H1 (cell line): ENCODE measurements around the gene SREK1IP1. TPM values are rescaled to one million over a fixed set of nuclear protein-coding genes. Genes with fewer than 3 reads are reported as not detected.

ENCODE experiments used
- CTCF ChIA-PET: fragments of 300-600 bp; sonication (Branson Sonifier 250); formaldehyde crosslinking; loops from one replicate; lab custom pipeline; 2021; ENCODE audit not compliant: partially characterized antibody; lab: Charles Lee
- POLR2A ChIA-PET: fragments of 300-600 bp; sonication (Branson Sonifier 250); formaldehyde crosslinking; loops from one replicate; lab custom pipeline; 2021; ENCODE audit warnings: inconsistent platforms; ENCODE audit not compliant: partially characterized antibody; lab: Charles Lee
- DNase-seq, 2 experiments: peaks; one replicate each; pipeline versions ENCODE4 v3.0.0 to v3.0.0-alpha.2; 2010 to 2022; ENCODE audit warnings: low spot score in 2 of 2, low read depth in 1 of 2, mixed read lengths in 1 of 2
- FAIRE-seq: peaks from 2 replicates; lab custom pipeline; 2011; peaks lifted over from hg19 to GRCh38; lab: Jason Lieb, UNC
- H2AFZ ChIP-seq: 2 replicates; pipeline ENCODE4 v1.8.1; 2012; ENCODE audit warnings: low read length, inconsistent platforms
- H2AK5ac ChIP-seq: 2 replicates; pipeline ENCODE4 v1.6.1; 2013; ENCODE audit warnings: low read depth, low read length
- H2BK120ac ChIP-seq: replicated peaks from 2 replicates; pipeline ENCODE3; 2013; ENCODE audit warnings: low read depth, low read length, inconsistent platforms
- H2BK12ac ChIP-seq: 2 replicates; pipeline ENCODE4 v1.6.1; 2013; ENCODE audit warnings: low read depth, low read length
- H2BK15ac ChIP-seq: 2 replicates; pipeline ENCODE4 v1.6.1; 2013; ENCODE audit warnings: low read length
- H2BK20ac ChIP-seq: 2 replicates; pipeline ENCODE4 v1.6.1; 2013; ENCODE audit warnings: low read length
- H2BK5ac ChIP-seq: 2 replicates; pipeline ENCODE4 v1.6.1; 2013; ENCODE audit warnings: low read depth, low read length
- H3K14ac ChIP-seq: 2 replicates; pipeline ENCODE4 v1.6.1; 2013; ENCODE audit warnings: inconsistent platforms; ENCODE audit not compliant: insufficient read length
- H3K18ac ChIP-seq: 2 replicates; pipeline ENCODE4 v1.6.1; 2013; ENCODE audit warnings: low read length; ENCODE audit errors: extremely low read depth
- H3K23ac ChIP-seq: 2 replicates; pipeline ENCODE4 v1.6.1; 2013; ENCODE audit warnings: inconsistent platforms; ENCODE audit not compliant: insufficient read length
- H3K23me2 ChIP-seq: 2 replicates; pipeline ENCODE4 v1.6.1; 2013; ENCODE audit warnings: low read depth, low read length
- H3K27ac ChIP-seq: 2 replicates; pipeline ENCODE4 v1.6.1; 2011; ENCODE audit warnings: low read depth, low read length, inconsistent platforms
- H3K27me3 ChIP-seq, 4 experiments: replicated peaks in 1 of 4; 1 replicate in 1 of 4; 2 replicates in 3 of 4; pipeline versions ENCODE4 v1.6.1 to v1.8.1; 2011 to 2013; ENCODE audit warnings: low read length in 3 of 4, mild to moderate bottlenecking in 3 of 4, inconsistent platforms in 2 of 4, mixed read lengths in 2 of 4, moderate library complexity in 1 of 4; ENCODE audit not compliant: control insufficient read depth in 3 of 4, insufficient read depth in 3 of 4; ENCODE audit errors: extremely low read depth in 1 of 4
- H3K36me3 ChIP-seq, 4 experiments: 2 replicates each; pipeline versions ENCODE4 v1.6.1 to v1.8.1; 2011 to 2013; ENCODE audit warnings: mild to moderate bottlenecking in 4 of 4, low read length in 3 of 4, moderate library complexity in 2 of 4, control low read depth in 1 of 4, inconsistent platforms in 1 of 4; ENCODE audit not compliant: insufficient read depth in 4 of 4, control insufficient read depth in 2 of 4
- H3K4ac ChIP-seq: replicated peaks from 2 replicates; pipeline ENCODE3; 2013; ENCODE audit warnings: low read length, low read depth, mixed read lengths, inconsistent platforms; ENCODE audit not compliant: insufficient read length
- H3K4me1 ChIP-seq, 4 experiments: replicated peaks in 1 of 4; 1 replicate in 1 of 4; 2 replicates in 3 of 4; pipeline versions ENCODE4 v1.6.1 to v1.8.1; 2011 to 2013; ENCODE audit warnings: low read length in 3 of 4, inconsistent platforms in 2 of 4, mixed read lengths in 1 of 4; ENCODE audit not compliant: insufficient read depth in 4 of 4, control insufficient read depth in 3 of 4
- H3K4me2 ChIP-seq, 2 experiments: 2 replicates each; pipeline versions ENCODE4 v1.6.1 to v1.8.1; 2011 to 2013; ENCODE audit warnings: low read depth in 2 of 2, low read length in 2 of 2, control low read depth in 1 of 2, inconsistent platforms in 1 of 2, mild to moderate bottlenecking in 1 of 2; ENCODE audit not compliant: insufficient read depth in 1 of 2
- H3K4me3 ChIP-seq, 4 experiments: fragments of 200-600, 300-600 bp in 1 of 4; sonication (generic), shearing (Covaris generic), sonication (Bioruptor Twin) in 1 of 4; 2 replicates each; pipeline versions ENCODE4 v1.5.1 to v1.8.1; 2011 to 2016; ENCODE audit warnings: low read length in 4 of 4, low read depth in 3 of 4, control low read depth in 2 of 4, inconsistent platforms in 2 of 4, mild to moderate bottlenecking in 2 of 4, mixed read lengths in 1 of 4, moderate library complexity in 1 of 4; ENCODE audit not compliant: insufficient read depth in 2 of 4; ENCODE audit errors: extremely low read depth in 1 of 4
- H3K56ac ChIP-seq: replicated peaks from 2 replicates; pipeline ENCODE3; 2013; ENCODE audit warnings: low read depth, mild to moderate bottlenecking, mixed read lengths, low read length, inconsistent platforms; ENCODE audit not compliant: insufficient read length
- H3K79me1 ChIP-seq: 2 replicates; pipeline ENCODE4 v1.6.1; 2013; ENCODE audit warnings: low read depth, low read length, control low read depth
- H3K79me2 ChIP-seq, 2 experiments: 2 replicates each; pipeline versions ENCODE4 v1.6.1 to v1.8.1; 2012 to 2013; ENCODE audit warnings: low read length in 2 of 2, mild to moderate bottlenecking in 2 of 2, inconsistent platforms in 1 of 2; ENCODE audit not compliant: insufficient read depth in 2 of 2, control insufficient read depth in 1 of 2
- H3K9ac ChIP-seq, 4 experiments: replicated peaks in 1 of 4; 1 replicate in 1 of 4; 2 replicates in 3 of 4; pipeline versions ENCODE4 v1.6.1 to v1.8.1; 2011 to 2013; ENCODE audit warnings: low read depth in 3 of 4, low read length in 3 of 4, control low read depth in 2 of 4, mild to moderate bottlenecking in 2 of 4, moderate library complexity in 2 of 4, inconsistent platforms in 1 of 4; ENCODE audit errors: extremely low read depth in 1 of 4
- H3K9me3 ChIP-seq, 2 experiments: 2 replicates each; pipeline versions ENCODE4 v1.6.1 to v1.8.1; 2012 to 2013; ENCODE audit warnings: mild to moderate bottlenecking in 2 of 2, moderate library complexity in 2 of 2, control low read depth in 1 of 2, inconsistent platforms in 1 of 2, low read depth in 1 of 2, low read length in 1 of 2, mixed read lengths in 1 of 2; ENCODE audit not compliant: insufficient read depth in 2 of 2
- H4K20me1 ChIP-seq, 2 experiments: replicated peaks in 1 of 2; 2 replicates each; pipeline versions ENCODE3 to v1.8.1; 2011 to 2013; ENCODE audit warnings: inconsistent platforms in 2 of 2, low read length in 2 of 2, mild to moderate bottlenecking in 1 of 2; ENCODE audit not compliant: insufficient read depth in 2 of 2, control insufficient read depth in 1 of 2
- H4K5ac ChIP-seq: 2 replicates; pipeline ENCODE4 v1.6.1; 2013; ENCODE audit warnings: low read length, low read depth, mixed read lengths, inconsistent platforms; ENCODE audit not compliant: insufficient read length
- H4K8ac ChIP-seq: 2 replicates; pipeline ENCODE4 v1.8.0; 2013; ENCODE audit warnings: mild to moderate bottlenecking, moderate library complexity, low read length, inconsistent platforms; ENCODE audit not compliant: insufficient read depth; ENCODE audit errors: extremely low read depth
- H4K91ac ChIP-seq: replicated peaks from 2 replicates; pipeline ENCODE3; 2013; ENCODE audit warnings: low read length, mixed read lengths, inconsistent platforms; ENCODE audit not compliant: insufficient read length
- CEBPB ChIP-seq: IDR thresholded peaks from 2 replicates; pipeline ENCODE4 v1.6.1; 2012; ENCODE audit warnings: low read depth, low read length
- E2F6 ChIP-seq: IDR thresholded peaks from 2 replicates; pipeline ENCODE4 v1.6.1; 2012; ENCODE audit warnings: inconsistent platforms
- WGBS, 2 experiments: shearing (Covaris generic) in 1 of 2; methylation state at CpG; one replicate each; pipeline versions ENCODE4 v1.1.6 to v1.1.7; 2013 to 2015; ENCODE audit warnings: low lambda C conversion rate in 2 of 2, mixed read lengths in 2 of 2, inconsistent platforms in 1 of 2, low coverage in 1 of 2, missing lambda C conversion rate in 1 of 2; ENCODE audit not compliant: insufficient replicate concordance in 2 of 2, insufficient coverage in 1 of 2, insufficient read length in 1 of 2; ENCODE audit errors: extremely low coverage in 1 of 2, missing lambda C conversion rate in 1 of 2; 5-methylcytosine and 5-hydroxymethylcytosine counted together
- polyA plus RNA-seq, 7 experiments: library from polyadenylated mRNA; depleted of rRNA in 3 of 7; stranded (reverse) in 5 of 7; unstranded in 2 of 7; fragments of >200 nt in 5 of 7; fragments of 200-250 nt in 2 of 7; gene quantifications; 1 replicate in 5 of 7; 2 replicates in 1 of 7; 4 replicates in 1 of 7; pipeline versions ENCODE4 v1.2.1 to v1.2.3, GENCODE V29; 2011 to 2013; ENCODE audit warnings: missing spikeins in 2 of 7, mixed read lengths in 2 of 7
- total RNA-seq: library from RNA; stranded (reverse); fragmentation: NEBNext Ultra II Directional; extraction: Animal tissue kit (Norgen Biotek cat#: 25700); gene quantifications from 2 replicates; pipeline ENCODE4 v1.2.1, GENCODE V29; 2021

Gene SREK1IP1
- total and polyA plus RNA-seq, 2 of the 8 experiments (the other 6 are each of a cell fraction or from before 2014, with no cell fraction given), result 6.2 to 39.0 TPM

GRCh38 chr5:64759960-64760660, 8.4 kb downstream of the SREK1IP1 start:
- Histone ChIP-seq H3K27me3 (no peaks in the 10 kb centered on the region), H4K20me1 (peaks cover 3 to 5% of the 10 kb centered on the region in 2 experiments), H4K8ac (no peak overlapping the region), H2BK5ac (no peak overlapping the region), H4K91ac (no peak overlapping the region), H3K9me3 (no peaks in the 10 kb centered on the region), H2AFZ (no peak overlapping the region), H2BK120ac (no peak overlapping the region), H3K79me1 (peaks cover 2% of the 10 kb centered on the region), H3K79me2 (peaks cover 0 to 80% of the 10 kb centered on the region in 2 experiments; a peak in 3 of 4 replicates), H3K23ac (no peak overlapping the region), H3K4me1 (no peaks in the 10 kb centered on the region; a peak in 1 of 7 replicates), H3K27ac (no peak overlapping the region), H2BK15ac (no peak overlapping the region), H2BK12ac (no peak overlapping the region), H3K18ac (no peak overlapping the region), H3K4me3 (no peak overlapping the region), H3K9ac (no peak overlapping the region)
- POLR2A ChIA-PET, result interaction anchor here (0.7 to 1.2 kb wide), 4 partner anchors 9 to 29 kb away, joined by 3 to 4 read pairs (median 3); partner anchors contain the start of genes CWC27 and SREK1IP1
- 85 to 100% methylated on average over 2 to 4 of the region's 4 CpGs for WGBS, 2 experiments
- no peak for FAIRE-seq
- 0 out of 2 replicates have a peak, but pooled peaks have one; percentile 22 for TF ChIP-seq CEBPB
- TF ChIP-seq E2F6, result no peak
- TF ChIP-seq, all 59 proteins: peak for 1
- no peak overlapping the region for H3K4ac ChIP-seq
- peaks cover 0 to 28% (median 10%) of the 10 kb centered on the region in 4 experiments; a peak in 4 of 8 replicates for H3K36me3 ChIP-seq
- H3K23me2 ChIP-seq, result no peaks in the 10 kb centered on the region
- CTCF ChIA-PET, result interaction anchor here (4.0 kb wide), 1 partner anchor 125 kb away, joined by 14 read pairs; no protein-coding TSS in a partner anchor
- no peak overlapping the region for H2AK5ac ChIP-seq
- no peak overlapping the region for H4K5ac ChIP-seq
- no peak overlapping the region for H3K56ac ChIP-seq
- no peak overlapping the region for H3K14ac ChIP-seq
- peak overlapping the region in 1 of 2 experiments; percentile 17; a peak in 1 of 4 replicates for H3K4me2 ChIP-seq
- DNase-seq, result no peak
- H2BK20ac ChIP-seq, result no peak overlapping the region
